Hepatocyte (in vitro differentiated cells): ENCODE data around the gene MED20. TPM values are rescaled to one million over a fixed set of nuclear protein-coding genes. Genes with fewer than 3 reads are reported as not detected.
A peak's percentile ranks its signal among the peaks of the same experiment; 100 is the strongest.

Source experiments
- DNase-seq: peaks from one replicate; pipeline ENCODE4 v3.0.0-alpha.2; 2016; ENCODE audit warnings: low spot score
- H2AFZ ChIP-seq: fragments of 200-600 bp; sonication (generic); 2 replicates; pipeline ENCODE4 v1.6.0; 2016; ENCODE audit warnings: antibody characterized with exemption, mild to moderate bottlenecking
- H3K27ac ChIP-seq: fragments of 200-600 bp; sonication (generic); 2 replicates; pipeline ENCODE4 v1.5.1; 2016; ENCODE audit warnings: mild to moderate bottlenecking
- H3K27me3 ChIP-seq: fragments of 200-600 bp; sonication (generic); 2 replicates; pipeline ENCODE4 v1.6.1; 2016
- H3K36me3 ChIP-seq: fragments of 200-600 bp; sonication (generic); replicated peaks from 2 replicates; pipeline ENCODE4 v1.5.1; 2016; ENCODE audit warnings: low read depth; ENCODE audit not compliant: insufficient read depth
- H3K4me1 ChIP-seq: fragments of 200-600 bp; sonication (generic); 2 replicates; pipeline ENCODE4 v1.5.1; 2016; ENCODE audit warnings: mild to moderate bottlenecking, moderate library complexity; ENCODE audit not compliant: insufficient read depth
- H3K4me2 ChIP-seq: fragments of 200-600 bp; sonication (generic); 2 replicates; pipeline ENCODE4 v1.6.0; 2016
- H3K4me3 ChIP-seq: fragments of 200-600 bp; sonication (generic); 2 replicates; pipeline ENCODE4 v1.5.1; 2016; ENCODE audit warnings: mild to moderate bottlenecking
- H3K79me2 ChIP-seq: fragments of 200-600 bp; sonication (generic); 2 replicates; pipeline ENCODE4 v1.6.0; 2017; ENCODE audit warnings: mild to moderate bottlenecking
- H3K9me2 ChIP-seq: fragments of 200-600 bp; sonication (generic); replicated peaks from 2 replicates; pipeline ENCODE4 v1.6.0; 2017; ENCODE audit warnings: mild to moderate bottlenecking; ENCODE audit not compliant: insufficient read depth
- H3K9me3 ChIP-seq: fragments of 200-600 bp; sonication (generic); 2 replicates; pipeline ENCODE4 v1.5.1; 2016; ENCODE audit warnings: low read depth, mild to moderate bottlenecking
- H4K20me1 ChIP-seq: fragments of 200-600 bp; sonication (generic); 2 replicates; pipeline ENCODE4 v1.6.0; 2016; ENCODE audit warnings: mild to moderate bottlenecking; ENCODE audit not compliant: insufficient read depth, poor library complexity, severe bottlenecking
- CTCF ChIP-seq: fragments of 200-600 bp; sonication (generic); IDR thresholded peaks from 2 replicates; pipeline ENCODE4 v1.5.1; 2016; ENCODE audit warnings: antibody characterized with exemption, mild to moderate bottlenecking; ENCODE audit not compliant: poor library complexity
- EZH2 ChIP-seq: fragments of 200-600 bp; sonication (generic); IDR thresholded peaks from 2 replicates; pipeline ENCODE4 v1.6.1; 2016; ENCODE audit warnings: antibody characterized with exemption, mild to moderate bottlenecking, borderline replicate concordance
- EZH2phosphoT487 ChIP-seq: fragments of 200-600 bp; sonication (generic); IDR thresholded peaks from one replicate; pipeline ENCODE4 v1.6.1; 2018; ENCODE audit warnings: antibody characterized with exemption, mild to moderate bottlenecking, low read depth, moderate library complexity; ENCODE audit not compliant: unreplicated experiment, severe bottlenecking
- WGBS: methylation state at CpG from one replicate; pipeline ENCODE4 v1.1.6; 2016; ENCODE audit warnings: low lambda C conversion rate; ENCODE audit errors: missing lambda C conversion rate; 5-methylcytosine and 5-hydroxymethylcytosine counted together
- polyA plus RNA-seq: library from polyadenylated mRNA; unstranded; fragments of >200 nt; fragmentation: Nextera tagmentation; extraction: Ambion mirVana; gene quantifications from 2 replicates; pipeline ENCODE4 v1.2.1, GENCODE V29; 2016
- total RNA-seq: library from RNA; depleted of rRNA; stranded (reverse); fragments of >200 nt; gene quantifications from 2 replicates; pipeline ENCODE4 v1.2.3, GENCODE V29; 2014

MED20 gene
- total and polyA plus RNA-seq, 2 experiments from 2014 or later: 18.1 to 19.8 TPM

- H3K79me2 ChIP-seq: peaks cover 80% of the 10 kb centered on the region
- DNase-seq: no peak
- H3K9me3 ChIP-seq: no peaks in the 10 kb centered on the region
- H3K27ac ChIP-seq: peak overlapping the region; percentile 97
- no peaks in the 10 kb centered on the region for H3K9me2 ChIP-seq
- peak overlapping the region; percentile 47 for H3K4me3 ChIP-seq
- peak overlapping the region; percentile 91 for H3K4me2 ChIP-seq
- H2AFZ ChIP-seq: peak overlapping the region; percentile 57
- TF ChIP-seq CTCF (no peak), EZH2phosphoT487 (no peak), EZH2 (no peak)
- no peaks in the 10 kb centered on the region for H3K36me3 ChIP-seq
- 14% methylated on average over 7 of the region's 7 CpGs for WGBS
- no peaks in the 10 kb centered on the region for H3K27me3 ChIP-seq
- peaks cover 20% of the 10 kb centered on the region for H3K4me1 ChIP-seq
- H4K20me1 ChIP-seq: no peaks in the 10 kb centered on the region
These were observed 1.2 kb upstream of the MED20 start for GRCh38 chr6:41922154-41922553.

- TF ChIP-seq CTCF: no peak
- TF ChIP-seq EZH2: no peak
- TF ChIP-seq EZH2phosphoT487: no peak
- H3K9me2 ChIP-seq: no peaks in the 10 kb centered on the region
- no peaks in the 10 kb centered on the region for H3K9me3 ChIP-seq
- peak overlapping the region; percentile 57 for H2AFZ ChIP-seq
- DNase-seq: no peak
- peak overlapping the region; percentile 97 for H3K27ac ChIP-seq
- H3K36me3 ChIP-seq: no peaks in the 10 kb centered on the region
- H4K20me1 ChIP-seq: no peaks in the 10 kb centered on the region
- H3K4me2 ChIP-seq: peak overlapping the region; percentile 91
- peaks cover 20% of the 10 kb centered on the region for H3K4me1 ChIP-seq
- H3K79me2 ChIP-seq: peaks cover 82% of the 10 kb centered on the region
- no peaks in the 10 kb centered on the region for H3K27me3 ChIP-seq
- WGBS: under 1% methylated on average over 19 of the region's 20 CpGs
- H3K4me3 ChIP-seq: peak overlapping the region; percentile 47
These were observed 716 bp upstream of the MED20 start for GRCh38 chr6:41921712-41921998.

GRCh38 chr6:41917528-41917927 is 3.4 kb downstream of the MED20 start:
- Histone ChIP-seq H3K4me1 (peaks cover 15% of the 10 kb centered on the region), H3K36me3 (no peaks in the 10 kb centered on the region), H3K9me3 (no peaks in the 10 kb centered on the region), H3K27me3 (no peaks in the 10 kb centered on the region), H3K9me2 (no peaks in the 10 kb centered on the region), H3K27ac (no peak overlapping the region), H4K20me1 (no peaks in the 10 kb centered on the region), H3K4me3 (no peak overlapping the region), H2AFZ (no peak overlapping the region), H3K79me2 (peaks cover 67% of the 10 kb centered on the region), H3K4me2 (no peak overlapping the region)
- no peak for TF ChIP-seq CTCF
- TF ChIP-seq EZH2: no peak
- TF ChIP-seq EZH2phosphoT487: no peak
- DNase-seq: no peak
- 63% methylated on average over 4 of the region's 4 CpGs for WGBS

- no peaks in the 10 kb centered on the region for H3K36me3 ChIP-seq
- H3K9me3 ChIP-seq: no peaks in the 10 kb centered on the region
- no peaks in the 10 kb centered on the region for H4K20me1 ChIP-seq
- DNase-seq: no peak
- H3K4me1 ChIP-seq: peaks cover 8% of the 10 kb centered on the region
- peaks cover 50% of the 10 kb centered on the region for H3K79me2 ChIP-seq
- H2AFZ ChIP-seq: no peak overlapping the region
- no peak overlapping the region for H3K27ac ChIP-seq
- no peak overlapping the region for H3K4me3 ChIP-seq
- H3K9me2 ChIP-seq: no peaks in the 10 kb centered on the region
- no peaks in the 10 kb centered on the region for H3K27me3 ChIP-seq
- no peak overlapping the region for H3K4me2 ChIP-seq
- TF ChIP-seq CTCF: no peak
- no peak for TF ChIP-seq EZH2
- no peak for TF ChIP-seq EZH2phosphoT487
- 94% methylated on average over 4 of the region's 4 CpGs for WGBS
These were observed 5.9 kb downstream of the MED20 start for GRCh38 chr6:41914869-41915530.
